Activated CD4-positive, alpha-beta T cell treated with anti-CD3 and anti-CD28 coated beads for 36 hours (primary cell): Measurements from ENCODE around the gene SLC25A46. TPM values are rescaled to one million over a fixed set of nuclear protein-coding genes. Genes with fewer than 3 reads are reported as not detected.
"Not testable (repeated sequence)": the region's sequence is repeated elsewhere in the genome, so short reads cannot be mapped to it uniquely, and the experiment has no call there.

Experiments
- ATAC-seq: fragments of 200-7000 bp; cut with Tn5 transposase; one replicate; pipeline ENCODE4 v1.10.0; 2021; ENCODE audit warnings: mild to moderate bottlenecking, moderate library complexity
- CTCF ChIA-PET: fragments of 350-600 bp; sonication (Branson Sonifier 250); formaldehyde crosslinking; loops from one replicate; lab custom pipeline; 2021; ENCODE audit warnings: antibody characterized with exemption; lab: Charles Lee
- POLR2A ChIA-PET: fragments of 350-600 bp; sonication (Branson Sonifier 250); formaldehyde crosslinking; loops from one replicate; lab custom pipeline; 2021; ENCODE audit warnings: antibody characterized with exemption, inconsistent platforms; lab: Charles Lee
- DNase-seq: peaks from one replicate; pipeline ENCODE4 v3.0.0-alpha.2; 2020
- H3K27ac Mint-ChIP-seq: one replicate; pipeline ENCODE4 v1.8.0; 2021; ENCODE audit warnings: mixed read lengths
- H3K27me3 Mint-ChIP-seq: one replicate; pipeline ENCODE4 v1.8.0; 2021; ENCODE audit warnings: mixed read lengths
- H3K36me3 Mint-ChIP-seq: one replicate; pipeline ENCODE4 v1.8.0; 2021; ENCODE audit warnings: low read depth, mixed read lengths
- H3K4me1 Mint-ChIP-seq: one replicate; pipeline ENCODE4 v1.8.0; 2021; ENCODE audit warnings: mixed read lengths
- H3K4me3 Mint-ChIP-seq: one replicate; pipeline ENCODE4 v1.8.0; 2021; ENCODE audit warnings: mild to moderate bottlenecking, moderate library complexity, mixed read lengths
- H3K9me3 Mint-ChIP-seq: one replicate; pipeline ENCODE4 v1.8.0; 2021; ENCODE audit warnings: low read depth, mixed read lengths
- intact Hi-C, 2 experiments: fragments of 100-400 bp; cut with DNase I in 1 of 2; cut with micrococcal nuclease in 1 of 2; formaldehyde crosslinking; loops; one replicate each; pipeline versions ENCODE4 v1.14.2 to v1.15.1; 2022 to 2024; cut with DNase I, micrococcal nuclease
- total RNA-seq, 2 experiments: library from RNA; stranded (reverse); gene quantifications; one replicate each; pipeline ENCODE4 v1.2.3, GENCODE V29; 2021

Gene SLC25A46
- total RNA-seq, result 10 to 100 TPM; 32.3 to 35.3 TPM

DNA sequence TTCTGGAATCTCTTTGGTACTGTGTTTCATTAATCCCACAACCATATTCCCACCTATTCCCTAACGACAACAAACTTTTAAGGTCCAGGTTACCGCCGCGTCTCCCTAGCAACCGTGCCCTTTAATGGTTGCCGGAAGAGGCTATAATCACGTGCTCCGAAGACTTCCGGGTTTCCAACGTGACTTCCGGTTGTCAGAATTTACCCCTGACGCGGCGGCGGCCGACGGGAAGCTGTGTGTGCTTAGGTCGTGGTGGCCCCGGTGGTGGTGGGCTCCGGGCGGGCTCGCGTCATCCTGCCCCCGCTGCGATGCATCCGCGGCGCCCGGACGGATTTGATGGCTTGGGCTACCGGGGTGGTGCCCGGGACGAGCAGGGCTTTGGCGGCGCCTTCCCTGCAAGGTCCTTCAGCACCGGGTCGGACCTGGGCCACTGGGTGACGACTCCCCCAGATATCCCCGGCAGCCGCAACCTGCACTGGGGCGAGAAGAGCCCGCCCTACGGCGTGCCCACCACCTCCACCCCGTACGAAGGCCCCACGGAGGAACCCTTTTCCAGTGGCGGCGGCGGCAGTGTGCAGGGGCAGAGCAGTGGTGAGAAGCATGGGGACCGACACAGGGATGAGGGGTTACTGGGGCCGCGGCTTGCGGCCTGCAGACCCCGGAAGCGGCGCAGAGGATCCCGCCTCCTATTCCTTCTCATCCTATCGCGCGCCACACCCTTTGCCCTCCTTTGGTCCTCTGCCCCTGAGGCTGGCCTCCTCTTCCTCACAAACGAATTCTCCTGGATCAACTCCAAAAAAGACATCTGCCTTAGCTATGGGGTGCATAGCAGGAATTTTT is at the start of gene SLC25A46:
Gene SLC25A46, plus strand, starts transcription at position 196 of the 840 bp plus-strand sequence. Its CDS starts 113 bp downstream, at position 309.
- H3K36me3 Mint-ChIP-seq, result peaks cover 4% of the 10 kb centered on the region
- H3K4me3 Mint-ChIP-seq, result peak within 1 kb of the TSS; percentile 87
- POLR2A ChIA-PET, result interaction anchor here (0.6 kb wide), 1 partner anchor 1082 kb away, joined by 3 read pairs; no protein-coding TSS in a partner anchor
- H3K9me3 Mint-ChIP-seq, result no peaks in the 10 kb centered on the region
- CTCF ChIA-PET, result no interaction called here
- H3K27me3 Mint-ChIP-seq, result peaks cover 4% of the 10 kb centered on the region
- intact Hi-C loops, result loop anchor here (1.0 to 10.0 kb wide), 9 partner anchors 13 to 1992 kb away; partner anchors contain the start of genes MAN2A1 (in 2 of the 2), TMEM232 (in 2 of the 2), WDR36 (in 2 of the 2) and CAMK4 (in 1 of the 2)
- ATAC-seq (peak; percentile 89), DNase-seq (peak; percentile 92)
- peak within 1 kb of the TSS; percentile 91 for H3K27ac Mint-ChIP-seq
- H3K4me1 Mint-ChIP-seq, result peaks cover 17% of the 10 kb centered on the region

DNA sequence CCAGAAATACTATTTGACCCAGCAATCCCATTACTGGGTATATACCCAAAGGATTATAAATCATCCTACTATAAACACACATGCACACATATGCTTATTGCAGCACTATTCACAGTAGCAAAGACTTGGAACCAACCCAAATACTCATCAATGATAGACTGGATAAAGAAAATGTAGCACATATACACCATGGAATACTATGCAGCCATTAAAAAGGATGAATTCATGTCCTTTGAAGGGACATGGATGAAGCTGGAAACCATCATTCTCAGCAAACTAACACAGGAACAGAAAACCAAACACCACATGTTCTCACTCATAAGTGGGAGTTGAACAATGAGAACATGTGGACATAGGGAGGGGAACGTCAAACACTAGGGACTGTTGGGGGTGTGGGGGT is 48.2 kb upstream of the SLC25A46 start:
- H3K27ac Mint-ChIP-seq, H3K36me3 Mint-ChIP-seq, H3K9me3 Mint-ChIP-seq, H3K4me1 Mint-ChIP-seq, ATAC-seq, POLR2A ChIA-PET, DNase-seq, H3K4me3 Mint-ChIP-seq, intact Hi-C loops, H3K27me3 Mint-ChIP-seq, CTCF ChIA-PET: not testable (repeated sequence)

- intact Hi-C loops, H3K36me3 Mint-ChIP-seq, CTCF ChIA-PET, DNase-seq, H3K4me1 Mint-ChIP-seq, H3K9me3 Mint-ChIP-seq, H3K27ac Mint-ChIP-seq, H3K27me3 Mint-ChIP-seq, POLR2A ChIA-PET, H3K4me3 Mint-ChIP-seq, ATAC-seq: not testable (repeated sequence)
Measured at GRCh38 chr5:110692669-110693068, 46.1 kb upstream of the SLC25A46 start.

DNA sequence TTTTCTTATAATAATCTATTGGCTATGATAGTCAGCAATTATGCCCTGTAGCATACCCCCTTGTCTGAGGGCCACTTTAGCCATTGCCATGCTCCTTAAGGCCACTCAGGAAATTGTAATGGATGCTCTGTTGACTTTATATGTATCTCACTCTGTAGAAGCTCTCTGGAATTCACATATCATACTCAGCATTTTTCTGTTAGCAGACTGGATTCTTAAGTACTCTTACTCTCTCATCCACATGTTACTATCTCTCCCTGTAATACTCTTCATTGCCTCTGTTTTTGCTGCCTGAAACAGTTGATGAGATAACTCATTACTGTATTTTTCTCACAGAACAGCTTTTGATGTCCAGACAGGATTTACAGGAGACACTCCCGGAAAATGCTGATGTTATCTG is 36.5 kb upstream of the SLC25A46 start:
- ChIA-PET CTCF (interaction anchor here (0.6 kb wide), 1 partner anchor 242 kb away, joined by 3 read pairs; no protein-coding TSS in a partner anchor), POLR2A (no interaction called here)
- no peak for ATAC-seq

GRCh38 chr5:110702704-110703103 is 36.1 kb upstream of the SLC25A46 start:
- H3K9me3 Mint-ChIP-seq, result no peaks in the 10 kb centered on the region
- DNase-seq (no peak), ATAC-seq (no peak)
- no peak overlapping the region for H3K27ac Mint-ChIP-seq
- ChIA-PET CTCF (interaction anchor here (0.6 to 1.0 kb wide), 2 partner anchors 14 to 242 kb away, joined by 3 to 4 read pairs; no protein-coding TSS in a partner anchor), POLR2A (no interaction called here)
- H3K36me3 Mint-ChIP-seq, result peaks cover 1% of the 10 kb centered on the region
- H3K27me3 Mint-ChIP-seq, result peaks cover 2% of the 10 kb centered on the region
- H3K4me1 Mint-ChIP-seq, result peaks cover 2% of the 10 kb centered on the region
- intact Hi-C loops, result no loop called here
- H3K4me3 Mint-ChIP-seq, result no peak overlapping the region

More for the DNA sequence above, 36.5 kb upstream of the SLC25A46 start:
- no peak for DNase-seq
- Mint-ChIP-seq H3K27ac (no peak overlapping the region), H3K27me3 (peaks cover 2% of the 10 kb centered on the region), H3K4me1 (peaks cover 2% of the 10 kb centered on the region), H3K4me3 (no peak overlapping the region), H3K36me3 (peaks cover 1% of the 10 kb centered on the region), H3K9me3 (no peaks in the 10 kb centered on the region)
- intact Hi-C loops, result no loop called here

- ATAC-seq, result no peak
- ChIA-PET POLR2A (no interaction called here), CTCF (interaction anchor here (0.9 to 1.0 kb wide), 2 partner anchors 10 to 13 kb away, joined by 3 to 4 read pairs; no protein-coding TSS in a partner anchor)
- H3K27ac Mint-ChIP-seq, result no peak overlapping the region
- H3K9me3 Mint-ChIP-seq, result no peaks in the 10 kb centered on the region
- peaks cover 2% of the 10 kb centered on the region for H3K27me3 Mint-ChIP-seq
- no peak for DNase-seq
- H3K4me3 Mint-ChIP-seq, result no peak overlapping the region
- H3K4me1 Mint-ChIP-seq, result peaks cover 2% of the 10 kb centered on the region
- intact Hi-C loops, result no loop called here
- H3K36me3 Mint-ChIP-seq, result peaks cover 1% of the 10 kb centered on the region
Measured at GRCh38 chr5:110703481-110703880, 35.3 kb upstream of the SLC25A46 start.

DNA sequence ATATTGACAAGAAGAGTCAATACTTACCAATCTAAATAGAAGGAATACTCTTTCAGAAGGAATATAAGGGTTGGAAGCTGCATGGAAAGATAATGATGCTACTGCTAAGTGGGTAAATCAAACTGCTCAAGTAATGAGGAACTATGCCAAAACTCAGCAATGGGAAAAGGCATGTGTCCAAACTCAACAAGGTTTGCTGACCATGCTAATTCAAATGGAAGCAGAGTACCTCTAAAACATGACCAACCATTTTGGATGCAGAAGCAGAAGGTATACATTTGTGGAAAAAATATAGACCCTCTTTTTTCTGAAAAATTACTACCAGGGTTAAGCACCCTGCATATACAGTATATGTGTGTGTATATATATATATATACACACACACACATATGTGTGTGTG is 33.5 kb upstream of the SLC25A46 start:
- intact Hi-C loops, result no loop called here
- H3K4me3 Mint-ChIP-seq, result no peak overlapping the region
- H3K27me3 Mint-ChIP-seq, result peaks cover 10% of the 10 kb centered on the region
- no peak overlapping the region for H3K27ac Mint-ChIP-seq
- H3K9me3 Mint-ChIP-seq, result no peaks in the 10 kb centered on the region
- DNase-seq, result no peak
- CTCF ChIA-PET, result no interaction called here
- H3K36me3 Mint-ChIP-seq, result peaks cover 1% of the 10 kb centered on the region
- ATAC-seq, result no peak
- no peaks in the 10 kb centered on the region for H3K4me1 Mint-ChIP-seq
- POLR2A ChIA-PET, result no interaction called here

GRCh38 chr5:110707260-110707844 is 31.5 kb upstream of the SLC25A46 start:
- Mint-ChIP-seq H3K27ac (no peak overlapping the region), H3K27me3 (peaks cover 15% of the 10 kb centered on the region), H3K9me3 (no peaks in the 10 kb centered on the region), H3K4me1 (no peaks in the 10 kb centered on the region), H3K36me3 (peaks cover 1% of the 10 kb centered on the region), H3K4me3 (no peak overlapping the region)
- ATAC-seq, result no peak
- CTCF ChIA-PET, result interaction anchor here (0.6 kb wide), 1 partner anchor 144 kb away, joined by 3 read pairs; no protein-coding TSS in a partner anchor
- DNase-seq, result no peak
- POLR2A ChIA-PET, result no interaction called here
- intact Hi-C loops, result no loop called here

DNA sequence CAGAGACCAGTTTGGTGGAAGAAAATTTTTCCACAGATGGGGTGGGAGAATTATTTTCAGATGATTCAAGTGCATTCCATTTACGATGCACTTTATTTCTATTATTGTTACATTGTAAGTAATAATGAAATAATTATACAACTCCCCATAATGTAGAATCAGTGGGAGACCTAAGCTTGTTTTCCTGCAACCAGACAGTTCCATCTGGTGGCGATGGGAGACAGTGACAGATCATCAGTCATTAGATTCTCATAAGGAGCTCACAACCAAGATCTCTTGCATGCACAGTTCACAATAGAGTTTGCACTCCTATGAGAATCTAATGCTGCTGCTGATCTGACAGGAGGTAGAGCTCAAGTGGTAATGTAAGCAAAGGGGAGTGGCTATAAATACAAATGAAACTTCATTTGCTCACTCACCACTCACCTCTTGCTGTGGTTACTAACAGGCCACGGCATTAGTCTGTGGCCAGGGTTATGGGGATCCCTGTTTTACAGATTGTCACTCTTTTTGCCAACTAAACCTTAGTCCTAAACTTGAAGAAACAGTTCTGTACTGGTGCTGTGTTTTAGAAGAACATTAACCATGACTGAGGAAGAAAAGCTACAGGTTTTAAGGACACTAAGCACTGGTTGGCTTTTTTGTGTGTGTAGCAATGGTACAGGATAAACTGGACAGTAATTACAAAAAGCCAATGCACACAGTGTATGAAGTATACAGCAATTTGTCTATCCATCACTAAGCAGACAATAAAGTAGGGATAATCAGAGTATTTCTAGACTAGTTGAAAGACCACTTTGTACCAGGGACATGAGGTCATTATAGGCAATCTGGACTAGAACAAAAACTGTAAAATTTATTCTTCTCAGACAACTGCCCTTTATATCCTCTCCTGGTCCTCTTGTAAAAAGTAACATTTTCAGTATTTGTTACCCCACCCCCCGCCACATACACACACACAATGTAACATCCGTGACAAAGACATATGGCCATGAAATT is 22.3 kb upstream of the SLC25A46 start:
- CTCF ChIA-PET, result interaction anchor here (1.9 kb wide), 1 partner anchor 13 kb away, joined by 4 read pairs; no protein-coding TSS in a partner anchor
- DNase-seq (no peak), ATAC-seq (no peak)
- H3K4me3 Mint-ChIP-seq, result no peak overlapping the region
- POLR2A ChIA-PET, result no interaction called here
- H3K4me1 Mint-ChIP-seq, result no peaks in the 10 kb centered on the region
- H3K36me3 Mint-ChIP-seq, result no peaks in the 10 kb centered on the region
- no peaks in the 10 kb centered on the region for H3K9me3 Mint-ChIP-seq
- no peak overlapping the region for H3K27ac Mint-ChIP-seq
- intact Hi-C loops, result no loop called here
- H3K27me3 Mint-ChIP-seq, result peaks cover 2% of the 10 kb centered on the region

- intact Hi-C loops, result no loop called here
- H3K4me1 Mint-ChIP-seq, result no peaks in the 10 kb centered on the region
- ChIA-PET CTCF (no interaction called here), POLR2A (no interaction called here)
- H3K36me3 Mint-ChIP-seq, result no peaks in the 10 kb centered on the region
- no peak overlapping the region for H3K27ac Mint-ChIP-seq
- H3K27me3 Mint-ChIP-seq, result peaks cover 2% of the 10 kb centered on the region
- no peak overlapping the region for H3K4me3 Mint-ChIP-seq
- no peaks in the 10 kb centered on the region for H3K9me3 Mint-ChIP-seq
- DNase-seq (no peak), ATAC-seq (no peak)
Measured at GRCh38 chr5:110718311-110718710, 20.5 kb upstream of the SLC25A46 start.
